Colonic mucosa (tissue), 4 donors: ENCODE data around the gene SMARCD3. TPM values are rescaled to one million over a fixed set of nuclear protein-coding genes. Genes with fewer than 3 reads are reported as not detected.

Source experiments
- DNase-seq: peaks from one replicate; pipeline ENCODE4 v3.0.0-alpha.2; 2020
- H3K27ac ChIP-seq: fragments of 200-600 bp; one replicate; pipeline ENCODE4 v1.8.0; 2021
- H3K27me3 ChIP-seq: fragments of 200-600 bp; one replicate; pipeline ENCODE4 v1.8.0; 2021
- H3K36me3 ChIP-seq: fragments of 200-600 bp; one replicate; pipeline ENCODE4 v1.8.0; 2021
- H3K4me1 ChIP-seq: fragments of 200-600 bp; one replicate; pipeline ENCODE4 v1.8.0; 2021; ENCODE audit warnings: mild to moderate bottlenecking
- H3K4me3 ChIP-seq: fragments of 200-600 bp; one replicate; pipeline ENCODE4 v1.8.0; 2021
- H3K9ac ChIP-seq, 2 donors: one replicate each; pipeline ENCODE4 v1.7.0; 2013; ENCODE audit warnings: control low read depth in 2 of 2, low read depth in 2 of 2, low read length in 2 of 2
- H3K9me3 ChIP-seq: fragments of 200-600 bp; one replicate; pipeline ENCODE4 v1.8.0; 2021
- intact Hi-C: fragments of 100-400 bp; cut with DNase I; formaldehyde crosslinking; loops from one replicate; pipeline ENCODE4 v1.14.1; 2022
- total RNA-seq, 2 donors: library from RNA; stranded (reverse); fragmentation: NEBNext Ultra II Directional in 1 of 2; extraction: Animal tissue kit (Norgen Biotek cat#: 25700) in 1 of 2; gene quantifications; one replicate each; pipeline ENCODE4 v1.2.1, GENCODE V29; 2021
- TF ChIP-seq, protein P1 (sequence below): fragments of 200-600 bp; IDR thresholded peaks from one replicate; pipeline ENCODE4 v1.8.0; 2022; ENCODE audit warnings: antibody characterized with exemption, mild to moderate bottlenecking
- donor health status: healthy.
- donor health status: DM: no; HTN: no; CAD: no.
- donor health status: DM: no; HTN: no; CAD: no.

SMARCD3 gene
- total RNA-seq, 2 donors from 2014 or later = 4.3 to 6.7 TPM

DNA sequence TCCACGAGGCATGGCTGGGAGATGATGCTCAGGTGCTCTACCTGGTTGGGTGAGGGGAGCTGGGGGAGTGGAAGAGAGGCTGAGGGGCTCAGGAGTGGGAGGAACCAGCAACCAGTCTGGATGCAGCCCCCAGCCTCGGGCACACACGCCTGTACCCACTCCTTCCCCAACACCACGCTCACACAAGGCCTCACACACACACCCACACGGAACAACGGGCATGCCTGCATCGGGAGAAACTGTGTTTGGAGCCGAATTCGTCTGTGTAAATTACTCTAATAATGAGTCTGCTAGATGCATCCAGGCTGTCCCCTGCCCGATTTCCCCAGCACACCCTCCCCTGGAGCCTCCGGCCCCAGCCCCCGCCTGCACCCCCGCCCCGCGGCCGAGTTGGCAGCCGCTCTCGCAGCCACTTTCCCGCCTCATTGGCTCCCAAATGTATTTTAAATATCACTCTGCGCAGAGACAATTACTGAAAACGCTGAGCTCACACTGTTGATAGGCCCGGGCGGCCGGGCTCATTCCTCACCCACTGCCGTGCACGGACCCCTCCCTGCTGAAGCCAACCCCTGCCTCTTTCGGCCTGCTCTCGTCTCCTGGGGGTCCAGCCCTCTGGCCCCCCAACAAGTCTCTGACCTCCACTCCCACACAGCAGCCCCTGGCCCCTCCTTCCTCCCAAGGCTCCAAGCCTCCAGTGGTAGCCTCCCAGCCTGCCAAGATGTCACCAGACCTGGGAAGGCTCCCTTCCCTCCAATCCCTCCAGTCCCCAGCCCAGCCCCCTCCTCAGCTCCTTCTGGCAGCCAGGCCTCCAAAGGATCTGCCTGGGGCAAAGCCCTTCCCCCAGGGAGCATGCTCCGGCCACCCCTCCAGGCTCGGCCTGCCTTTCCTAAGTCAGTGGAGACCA lies 49.3 kb downstream of the SMARCD3 start:
- Histone ChIP-seq H3K4me3 (no peak overlapping the region), H3K36me3 (no peaks in the 10 kb centered on the region), H3K27me3 (no peaks in the 10 kb centered on the region), H3K27ac (no peak overlapping the region), H3K4me1 (no peaks in the 10 kb centered on the region), H3K9ac (no peak overlapping the region), H3K9me3 (no peaks in the 10 kb centered on the region)
- DNase-seq = no peak
- TF ChIP-seq, protein P1, sequence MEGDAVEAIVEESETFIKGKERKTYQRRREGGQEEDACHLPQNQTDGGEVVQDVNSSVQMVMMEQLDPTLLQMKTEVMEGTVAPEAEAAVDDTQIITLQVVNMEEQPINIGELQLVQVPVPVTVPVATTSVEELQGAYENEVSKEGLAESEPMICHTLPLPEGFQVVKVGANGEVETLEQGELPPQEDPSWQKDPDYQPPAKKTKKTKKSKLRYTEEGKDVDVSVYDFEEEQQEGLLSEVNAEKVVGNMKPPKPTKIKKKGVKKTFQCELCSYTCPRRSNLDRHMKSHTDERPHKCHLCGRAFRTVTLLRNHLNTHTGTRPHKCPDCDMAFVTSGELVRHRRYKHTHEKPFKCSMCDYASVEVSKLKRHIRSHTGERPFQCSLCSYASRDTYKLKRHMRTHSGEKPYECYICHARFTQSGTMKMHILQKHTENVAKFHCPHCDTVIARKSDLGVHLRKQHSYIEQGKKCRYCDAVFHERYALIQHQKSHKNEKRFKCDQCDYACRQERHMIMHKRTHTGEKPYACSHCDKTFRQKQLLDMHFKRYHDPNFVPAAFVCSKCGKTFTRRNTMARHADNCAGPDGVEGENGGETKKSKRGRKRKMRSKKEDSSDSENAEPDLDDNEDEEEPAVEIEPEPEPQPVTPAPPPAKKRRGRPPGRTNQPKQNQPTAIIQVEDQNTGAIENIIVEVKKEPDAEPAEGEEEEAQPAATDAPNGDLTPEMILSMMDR = no peak
- intact Hi-C loops = no loop called here

DNA sequence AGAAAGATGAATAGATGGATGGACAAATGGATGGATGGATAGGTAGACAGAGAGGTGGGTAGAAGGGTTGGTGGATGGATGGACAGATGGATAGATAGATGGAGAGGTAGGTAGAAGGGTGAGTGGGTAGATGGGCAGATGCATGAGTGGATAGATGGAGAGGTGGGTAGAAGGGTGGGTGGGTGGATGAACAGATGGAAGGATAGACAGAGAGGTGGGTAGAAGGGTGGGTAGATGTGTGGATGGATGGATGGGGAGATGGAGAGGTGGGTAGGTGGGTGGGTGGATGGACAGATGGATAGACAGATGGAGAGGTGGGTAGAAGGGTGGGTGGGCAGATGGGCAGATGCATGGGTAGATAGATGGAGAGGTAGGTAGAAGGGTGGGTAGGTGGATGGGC lies 50.6 kb downstream of the SMARCD3 start:
- TF ChIP-seq, protein P1 = no peak
- Histone ChIP-seq H3K9me3 (no peaks in the 10 kb centered on the region), H3K27me3 (no peaks in the 10 kb centered on the region), H3K9ac (no peak overlapping the region), H3K36me3 (no peaks in the 10 kb centered on the region), H3K4me1 (no peaks in the 10 kb centered on the region), H3K27ac (no peak overlapping the region), H3K4me3 (no peak overlapping the region)
- no peak for DNase-seq
- intact Hi-C loops = no loop called here

DNA sequence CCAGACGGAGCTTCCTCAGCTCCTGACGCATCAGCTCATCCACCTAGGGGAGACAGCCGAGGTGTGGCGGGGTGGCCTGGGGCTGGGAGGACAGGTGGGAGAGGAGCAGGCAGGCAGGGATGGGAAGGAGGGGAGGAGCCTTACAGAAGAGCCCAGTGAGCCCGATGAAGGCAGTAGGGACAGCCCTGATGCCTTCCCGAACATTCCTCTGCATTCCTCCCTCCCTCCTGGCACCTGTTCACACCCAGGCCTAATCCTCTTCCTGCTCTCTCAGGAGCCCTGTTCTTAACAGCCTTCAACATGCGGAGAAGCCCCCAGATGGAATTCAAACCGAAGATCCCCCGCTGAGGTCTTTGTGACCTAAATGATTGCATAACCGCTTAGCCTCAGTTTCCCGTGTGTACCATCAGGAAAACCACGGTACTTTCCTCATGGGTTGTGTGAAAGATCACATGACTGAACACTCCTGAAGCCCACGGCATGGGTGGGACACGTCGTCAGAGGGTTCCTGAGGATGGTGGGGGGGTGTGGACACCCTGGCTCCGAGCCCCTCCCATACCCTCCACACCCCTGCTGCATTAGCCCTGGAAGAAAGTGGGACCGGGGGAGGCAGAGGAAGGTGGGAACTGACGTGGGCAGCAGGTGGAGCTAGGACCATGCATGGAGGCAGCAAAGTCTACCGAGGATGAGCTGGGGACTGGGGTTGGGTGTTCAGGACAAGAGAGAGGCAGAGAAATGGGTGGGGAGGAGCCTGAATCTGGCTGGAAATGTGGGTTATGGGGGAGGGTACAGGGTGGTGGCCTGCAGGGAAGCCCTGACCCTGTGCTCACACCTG lies 52.7 kb downstream of the SMARCD3 start:
- no peaks in the 10 kb centered on the region for H3K4me1 ChIP-seq
- H3K9me3 ChIP-seq = no peaks in the 10 kb centered on the region
- intact Hi-C loops = no loop called here
- TF ChIP-seq, protein P1 = no peak
- no peak overlapping the region for H3K9ac ChIP-seq
- no peaks in the 10 kb centered on the region for H3K27me3 ChIP-seq
- no peak overlapping the region for H3K27ac ChIP-seq
- no peak overlapping the region for H3K4me3 ChIP-seq
- DNase-seq = no peak
- no peaks in the 10 kb centered on the region for H3K36me3 ChIP-seq

DNA sequence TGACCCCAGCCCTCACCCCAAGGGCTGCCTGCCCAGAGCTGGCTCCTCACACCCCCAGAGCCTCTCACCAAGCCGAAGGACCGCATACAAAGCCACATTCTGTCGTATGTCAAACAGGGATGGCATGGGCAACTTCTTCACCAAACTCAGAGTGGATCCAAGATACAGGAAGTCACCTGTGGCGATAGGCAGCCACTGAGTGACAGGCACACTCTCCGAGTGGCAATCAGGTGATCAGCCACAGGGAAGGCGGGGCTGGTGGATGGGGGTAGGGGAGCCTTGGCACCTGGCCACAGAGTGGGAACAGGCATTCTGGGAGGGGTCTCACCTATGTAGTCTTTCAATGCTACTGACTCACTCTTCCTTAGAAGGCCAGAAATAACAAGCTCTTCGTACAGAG lies 54.3 kb downstream of the SMARCD3 start:
- Histone ChIP-seq H3K4me3 (no peak overlapping the region), H3K36me3 (no peaks in the 10 kb centered on the region), H3K27ac (no peak overlapping the region), H3K9ac (no peak overlapping the region), H3K27me3 (no peaks in the 10 kb centered on the region), H3K4me1 (no peaks in the 10 kb centered on the region), H3K9me3 (no peaks in the 10 kb centered on the region)
- no peak for DNase-seq
- intact Hi-C loops = no loop called here
- TF ChIP-seq, protein P1 = no peak

DNA sequence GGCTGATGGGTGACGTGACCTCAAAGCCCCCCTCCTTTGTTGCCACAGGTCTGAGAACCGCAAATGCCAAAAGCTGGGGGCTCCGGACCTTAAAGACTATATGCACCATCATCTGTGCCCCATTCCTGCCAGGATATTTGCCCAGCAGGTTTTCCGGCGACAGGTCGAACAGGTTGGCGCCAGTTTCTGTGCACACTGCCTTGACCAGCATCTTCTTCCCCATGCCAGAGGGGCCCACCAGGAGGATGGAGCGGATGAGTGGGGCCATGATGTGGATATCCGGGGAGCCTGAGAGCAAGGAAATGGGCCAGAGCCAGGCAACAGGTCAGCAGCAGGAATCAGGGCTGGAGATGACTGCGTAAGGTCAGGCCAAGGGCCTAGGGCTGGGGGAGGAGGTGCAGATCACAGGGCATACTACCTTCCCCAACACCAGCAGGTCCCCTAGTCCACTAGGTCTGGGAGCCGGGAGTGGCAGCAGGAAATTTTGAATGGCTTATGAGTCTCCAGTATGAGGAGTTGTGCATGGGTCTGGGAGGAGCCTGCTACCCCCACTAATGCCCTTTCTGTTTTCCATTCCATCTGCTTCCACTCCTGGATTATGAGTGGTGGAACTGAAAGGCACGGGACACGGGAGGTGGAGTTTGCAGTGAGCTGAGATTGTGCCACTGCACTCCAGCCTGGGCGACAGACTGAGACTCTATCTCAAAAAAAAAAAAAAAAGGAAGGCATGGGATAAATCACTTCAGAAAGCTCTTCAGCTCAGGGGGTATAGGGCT lies 55.1 kb downstream of the SMARCD3 start:
- Histone ChIP-seq H3K27me3 (no peaks in the 10 kb centered on the region), H3K9ac (no peak overlapping the region), H3K27ac (no peak overlapping the region), H3K4me3 (no peak overlapping the region), H3K36me3 (no peaks in the 10 kb centered on the region), H3K9me3 (no peaks in the 10 kb centered on the region), H3K4me1 (no peaks in the 10 kb centered on the region)
- TF ChIP-seq, protein P1 = no peak
- DNase-seq = no peak
- intact Hi-C loops = no loop called here
